Activated CD4-positive, alpha-beta T cell treated with anti-CD3 and anti-CD28 coated beads, Interleukin-2, Interleukin-4, amounts not matched to agents 100 ng/mL and 50 ng/mL, durations not matched to agents 16 hours and 8 hours (primary cell): ENCODE measurements around the gene ASXL2.
"Not testable (repeated sequence)": the region's sequence is repeated elsewhere in the genome, so short reads cannot be mapped to it uniquely, and the experiment has no call there.

Experiments used
- DNase-seq: peaks from one replicate; pipeline ENCODE4 v3.0.0-alpha.2; 2020; ENCODE audit warnings: low spot score

The ASXL2 gene

GRCh38 chr2:25878361-25879132 lies at the start of gene ASXL2:
Gene ASXL2 (minus strand): TSS chr2:25878487. CDS start chr2:25878222, 265 bp downstream.
- peak; percentile 98 for DNase-seq

- peak; percentile 50 for DNase-seq
Observed at GRCh38 chr2:25926984-25927756, 48.9 kb upstream of the ASXL2 start.

- DNase-seq: no peak
Observed at GRCh38 chr2:25922501-25922900, 44.2 kb upstream of the ASXL2 start.

- DNase-seq: no peak
Observed at GRCh38 chr2:25920786-25921415, 42.6 kb upstream of the ASXL2 start.

- DNase-seq: no peak
Observed at GRCh38 chr2:25920336-25920735, 42.0 kb upstream of the ASXL2 start.

- no peak for DNase-seq
Observed at GRCh38 chr2:25917832-25918231, 39.5 kb upstream of the ASXL2 start.

GRCh38 chr2:25917411-25917810 lies 39.1 kb upstream of the ASXL2 start:
- DNase-seq: not testable (repeated sequence)

- DNase-seq: peak; percentile 70
Observed at GRCh38 chr2:25915944-25916772, 37.9 kb upstream of the ASXL2 start.

GRCh38 chr2:25915411-25915810 lies 37.1 kb upstream of the ASXL2 start:
- not testable (repeated sequence) for DNase-seq

GRCh38 chr2:25913696-25913973 lies 35.3 kb upstream of the ASXL2 start:
- DNase-seq: not testable (repeated sequence)

GRCh38 chr2:25912851-25913695 lies 34.8 kb upstream of the ASXL2 start:
- no peak for DNase-seq

- DNase-seq: not testable (repeated sequence)
Observed at GRCh38 chr2:25909574-25909973, 31.3 kb upstream of the ASXL2 start.

- DNase-seq: no peak
Observed at GRCh38 chr2:25905126-25905525, 26.8 kb upstream of the ASXL2 start.

GRCh38 chr2:25903216-25903776 lies 25.0 kb upstream of the ASXL2 start:
- DNase-seq: no peak

- DNase-seq: no peak
Observed at GRCh38 chr2:25899404-25899970, 21.2 kb upstream of the ASXL2 start.

GRCh38 chr2:25897506-25897905 lies 19.2 kb upstream of the ASXL2 start:
- DNase-seq: no peak

GRCh38 chr2:25896308-25896707 lies 18.0 kb upstream of the ASXL2 start:
- not testable (repeated sequence) for DNase-seq

- DNase-seq: no peak
Observed at GRCh38 chr2:25895610-25896009, 17.3 kb upstream of the ASXL2 start.

GRCh38 chr2:25895018-25895417 lies 16.7 kb upstream of the ASXL2 start:
- DNase-seq: no peak

- no peak for DNase-seq
Observed at GRCh38 chr2:25894135-25894830, 16.0 kb upstream of the ASXL2 start.
